Right hindlimb (tissue), 1 donor: Measurements from ENCODE around the gene PRKCA.

Source experiments
- DNase-seq: peaks from one replicate; pipeline ENCODE4 v3.0.0-alpha.2; 2018

The PRKCA gene

GRCh38 chr17:66415366-66416206 is 113.2 kb downstream of the PRKCA start:
- no peak for DNase-seq

GRCh38 chr17:66416207-66416940 is 114.0 kb downstream of the PRKCA start:
- no peak for DNase-seq

GRCh38 chr17:66417300-66417719 is 114.9 kb downstream of the PRKCA start:
- DNase-seq: no peak

- DNase-seq: no peak
These were observed 118.6 kb downstream of the PRKCA start for GRCh38 chr17:66420961-66421371.

- DNase-seq: no peak
These were observed 119.8 kb downstream of the PRKCA start for GRCh38 chr17:66422186-66422585.

- DNase-seq: no peak
These were observed 120.9 kb downstream of the PRKCA start for GRCh38 chr17:66423056-66423955.

GRCh38 chr17:66425756-66426396 is 123.5 kb downstream of the PRKCA start:
- DNase-seq: no peak

GRCh38 chr17:66426397-66427033 is 124.1 kb downstream of the PRKCA start:
- no peak for DNase-seq

GRCh38 chr17:66427134-66427533 is 124.7 kb downstream of the PRKCA start:
- no peak for DNase-seq

- DNase-seq: no peak
These were observed 127.3 kb downstream of the PRKCA start for GRCh38 chr17:66429680-66430079.

- DNase-seq: no peak
These were observed 128.7 kb downstream of the PRKCA start for GRCh38 chr17:66430846-66431795.

GRCh38 chr17:66431910-66432309 is 129.5 kb downstream of the PRKCA start:
- no peak for DNase-seq

GRCh38 chr17:66432411-66432957 is 130.1 kb downstream of the PRKCA start:
- no peak for DNase-seq

GRCh38 chr17:66432996-66433551 is 130.7 kb downstream of the PRKCA start:
- DNase-seq: no peak

GRCh38 chr17:66435182-66435581 is 132.8 kb downstream of the PRKCA start:
- DNase-seq: no peak

- DNase-seq: no peak
These were observed 134.2 kb downstream of the PRKCA start for GRCh38 chr17:66436631-66437030.

GRCh38 chr17:66437476-66438026 is 135.1 kb downstream of the PRKCA start:
- DNase-seq: no peak

GRCh38 chr17:66438101-66438500 is 135.7 kb downstream of the PRKCA start:
- no peak for DNase-seq

- DNase-seq: no peak
These were observed 138.8 kb downstream of the PRKCA start for GRCh38 chr17:66441101-66441661.
